ENCODE measurements around the gene KDM5C.

DNA sequence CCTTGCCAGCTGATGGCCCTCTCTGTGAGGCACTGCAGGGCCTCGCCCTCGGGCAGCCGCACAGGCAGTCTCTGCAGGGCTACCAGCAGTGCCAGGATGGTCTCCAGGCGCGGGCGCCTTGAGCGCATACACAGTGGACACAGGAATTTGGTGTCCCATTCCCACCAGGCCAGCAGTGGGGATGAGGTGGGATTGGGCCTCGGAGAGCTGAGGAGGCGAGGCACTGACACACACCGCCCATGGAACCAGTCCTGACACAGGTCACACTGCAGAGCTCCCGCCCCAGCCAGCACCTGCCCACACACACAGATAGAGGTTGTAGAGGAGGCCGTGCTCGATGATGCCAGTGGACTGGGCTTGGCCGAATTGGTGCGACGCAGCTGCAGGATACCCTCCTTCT lies 30.7 kb downstream of the KDM5C start:
- TF ChIP-seq CTCF (IDR thresholded peaks at IDR 0.05): no peak
- no peak for TF ChIP-seq POLR2A (IDR thresholded peaks at IDR 0.05)

Measured in heart left ventricle (tissue), 13 donors.